SK-N-SH (cell line): ENCODE results near the gene PAM16. TPM values are rescaled to one million over a fixed set of nuclear protein-coding genes. Genes with fewer than 3 reads are reported as not detected.

Experiments used
- CTCF ChIA-PET: fragments of 300-600, 350-600 bp; formaldehyde crosslinking; extraction: SDS; loops from one replicate; lab custom pipeline; 2021; lab: Yijun Ruan, JAX
- POLR2A ChIA-PET: fragments of 350-600 bp; sonication (Branson Sonifier 250); formaldehyde crosslinking; extraction: SDS; loops from one replicate; lab custom pipeline; 2020; ENCODE audit warnings: antibody characterized with exemption, inconsistent platforms; lab: Yijun Ruan, JAX
- DNase-seq: peaks from one replicate; pipeline ENCODE4 v3.0.0; 2012
- H2AFZ ChIP-seq: fragments of 200-600 bp; sonication (generic); 2 replicates; pipeline ENCODE4 v1.8.1; 2016; ENCODE audit warnings: antibody characterized with exemption, mild to moderate bottlenecking, low read depth
- H3F3A ChIP-seq: fragments of 200-600 bp; sonication (generic); replicated peaks from 2 replicates; pipeline ENCODE3; 2016; ENCODE audit warnings: antibody characterized with exemption, mild to moderate bottlenecking; ENCODE audit not compliant: insufficient read depth
- H3K27ac ChIP-seq, 2 experiments: fragments of 200-500 bp in 1 of 2; fragments of 200-600 bp in 1 of 2; sonication (Bioruptor generic) in 1 of 2; sonication (generic), shearing (Covaris generic) in 1 of 2; 2 replicates each; pipeline versions ENCODE4 v1.5.1 to v1.6.1; 2014 to 2016; ENCODE audit warnings: low read depth in 2 of 2, inconsistent platforms in 1 of 2, low read length in 1 of 2, mild to moderate bottlenecking in 1 of 2, mixed read lengths in 1 of 2
- H3K27me3 ChIP-seq: fragments of 200-600 bp; sonication (generic), shearing (Covaris generic); 2 replicates; pipeline ENCODE4 v1.6.1; 2016; ENCODE audit warnings: mixed run types; ENCODE audit not compliant: insufficient read depth
- H3K36me3 ChIP-seq, 2 experiments: fragments of 200-500 bp in 1 of 2; fragments of 200-600 bp in 1 of 2; sonication (Bioruptor generic) in 1 of 2; sonication (generic) in 1 of 2; replicated peaks in 1 of 2; 2 replicates each; pipeline versions ENCODE3 to v1.5.1; 2014 to 2016; ENCODE audit warnings: low read length in 1 of 2, mild to moderate bottlenecking in 1 of 2; ENCODE audit not compliant: insufficient read depth in 2 of 2, control insufficient read depth in 1 of 2
- H3K4me1 ChIP-seq, 2 experiments: fragments of 200-500 bp in 1 of 2; fragments of 200-600 bp in 1 of 2; sonication (Bioruptor generic) in 1 of 2; sonication (generic), shearing (Covaris generic) in 1 of 2; 2 replicates each; pipeline versions ENCODE4 v1.5.1 to v1.6.1; 2014 to 2016; ENCODE audit warnings: low read depth in 1 of 2, low read length in 1 of 2, mixed run types in 1 of 2; ENCODE audit not compliant: insufficient read depth in 2 of 2, control insufficient read depth in 1 of 2
- H3K4me2 ChIP-seq: fragments of 200-600 bp; sonication (generic), shearing (Covaris generic); 2 replicates; pipeline ENCODE4 v1.6.1; 2017; ENCODE audit warnings: mixed run types
- H3K4me3 ChIP-seq, 2 experiments: fragments of 200-500 bp in 1 of 2; fragments of 200-600 bp in 1 of 2; sonication (Bioruptor generic) in 1 of 2; sonication (generic), shearing (Covaris generic) in 1 of 2; 2 replicates each; pipeline versions ENCODE4 v1.5.1 to v1.8.1; 2014 to 2016; ENCODE audit warnings: low read depth in 2 of 2, inconsistent platforms in 1 of 2, low read length in 1 of 2, mild to moderate bottlenecking in 1 of 2, mixed read lengths in 1 of 2, moderate library complexity in 1 of 2
- H3K79me2 ChIP-seq: fragments of 200-600 bp; sonication (generic); 2 replicates; pipeline ENCODE4 v1.8.1; 2017; ENCODE audit warnings: mild to moderate bottlenecking; ENCODE audit not compliant: insufficient read depth
- H3K9ac ChIP-seq: fragments of 200-600 bp; sonication (generic); 2 replicates; pipeline ENCODE4 v1.6.1; 2017; ENCODE audit warnings: mixed run types
- H3K9me2 ChIP-seq: fragments of 200-600 bp; sonication (generic); 2 replicates; pipeline ENCODE4 v1.6.1; 2017; ENCODE audit warnings: mixed run types
- H3K9me3 ChIP-seq: fragments of 200-600 bp; sonication (generic); 2 replicates; pipeline ENCODE4 v1.6.1; 2017; ENCODE audit warnings: mixed run types, mild to moderate bottlenecking, moderate library complexity
- H4K20me1 ChIP-seq: fragments of 200-600 bp; sonication (generic); 2 replicates; pipeline ENCODE4 v1.6.1; 2017; ENCODE audit warnings: mild to moderate bottlenecking, mixed run types; ENCODE audit not compliant: insufficient read depth
- EP300 ChIP-seq, 2 experiments: IDR thresholded peaks; 2 replicates each; pipeline versions ENCODE4 v1.4.0 to v1.6.1; 2012; ENCODE audit warnings: borderline replicate concordance in 1 of 2, low read depth in 1 of 2, low read length in 1 of 2
- POLR2AphosphoS5 ChIP-seq: IDR thresholded peaks from 2 replicates; pipeline ENCODE4 v1.6.1; 2012; ENCODE audit warnings: low read depth, low read length
- RCOR1 ChIP-seq: fragments of 150-350 bp; IDR thresholded peaks from 2 replicates; pipeline ENCODE4 v1.6.1; 2017; ENCODE audit warnings: antibody characterized with exemption, low read length
- WGBS: methylation state at CpG from one replicate; pipeline ENCODE4 v1.1.6; 2017; ENCODE audit warnings: low lambda C conversion rate; 5-methylcytosine and 5-hydroxymethylcytosine counted together
- polyA plus RNA-seq, 3 experiments: library from polyadenylated mRNA; depleted of rRNA; stranded (reverse); fragments of >200 nt; gene quantifications; 2 replicates each; pipeline ENCODE4 v1.2.3, GENCODE V29; 2012
- TF ChIP-seq, protein P1 (sequence below): fragments of 150-350 bp; IDR thresholded peaks from 2 replicates; pipeline ENCODE4 v1.6.1; 2016; ENCODE audit warnings: mild to moderate bottlenecking, low read depth, low read length
- TF ChIP-seq, protein P2 (sequence below): fragments of 200-600 bp; sonication (generic); IDR thresholded peaks from 2 replicates; pipeline ENCODE4 v1.6.1; 2017; ENCODE audit warnings: antibody characterized with exemption, mild to moderate bottlenecking, moderate library complexity
- TF ChIP-seq, protein P3 (sequence below): IDR thresholded peaks from 2 replicates; pipeline ENCODE4 v1.4.0; 2012; ENCODE audit warnings: low read depth, borderline replicate concordance

Gene PAM16
- polyA plus RNA-seq, 1 of the 3 experiments (the other 2 are of a cell fraction) = 96.4 TPM

- no peaks in the 10 kb centered on the region for H3K36me3 ChIP-seq
- H3K9ac ChIP-seq = no peak overlapping the region
- H4K20me1 ChIP-seq = no peaks in the 10 kb centered on the region
- H3K4me2 ChIP-seq = no peak overlapping the region
- H3K27me3 ChIP-seq = no peaks in the 10 kb centered on the region
- no peak overlapping the region; a peak in 1 of 4 replicates for H3K4me3 ChIP-seq
- H3K4me1 ChIP-seq = peaks cover 0 to 17% of the 10 kb centered on the region in 2 experiments; a peak in 1 of 4 replicates
- ChIA-PET POLR2A (interaction anchor here (0.7 kb wide), 1 partner anchor 15 kb away, joined by 3 read pairs; no protein-coding TSS in a partner anchor), CTCF (interaction anchor here (1.3 to 2.7 kb wide), 8 partner anchors 11 to 92 kb away, joined by 3 to 14 read pairs (median 8); partner anchors contain the start of gene TFAP4)
- DNase-seq = no peak
- no peak overlapping the region for H3K27ac ChIP-seq
- H3F3A ChIP-seq = peaks cover 13% of the 10 kb centered on the region
- TF ChIP-seq, protein P1, sequence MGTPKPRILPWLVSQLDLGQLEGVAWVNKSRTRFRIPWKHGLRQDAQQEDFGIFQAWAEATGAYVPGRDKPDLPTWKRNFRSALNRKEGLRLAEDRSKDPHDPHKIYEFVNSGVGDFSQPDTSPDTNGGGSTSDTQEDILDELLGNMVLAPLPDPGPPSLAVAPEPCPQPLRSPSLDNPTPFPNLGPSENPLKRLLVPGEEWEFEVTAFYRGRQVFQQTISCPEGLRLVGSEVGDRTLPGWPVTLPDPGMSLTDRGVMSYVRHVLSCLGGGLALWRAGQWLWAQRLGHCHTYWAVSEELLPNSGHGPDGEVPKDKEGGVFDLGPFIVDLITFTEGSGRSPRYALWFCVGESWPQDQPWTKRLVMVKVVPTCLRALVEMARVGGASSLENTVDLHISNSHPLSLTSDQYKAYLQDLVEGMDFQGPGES = no peak
- no peak for TF ChIP-seq EP300 (IDR thresholded peaks at IDR 0.05; ENCODE audit: borderline replicate concordance in 1 of 2, low read depth in 1 of 2, low read length in 1 of 2)
- TF ChIP-seq, protein P2, sequence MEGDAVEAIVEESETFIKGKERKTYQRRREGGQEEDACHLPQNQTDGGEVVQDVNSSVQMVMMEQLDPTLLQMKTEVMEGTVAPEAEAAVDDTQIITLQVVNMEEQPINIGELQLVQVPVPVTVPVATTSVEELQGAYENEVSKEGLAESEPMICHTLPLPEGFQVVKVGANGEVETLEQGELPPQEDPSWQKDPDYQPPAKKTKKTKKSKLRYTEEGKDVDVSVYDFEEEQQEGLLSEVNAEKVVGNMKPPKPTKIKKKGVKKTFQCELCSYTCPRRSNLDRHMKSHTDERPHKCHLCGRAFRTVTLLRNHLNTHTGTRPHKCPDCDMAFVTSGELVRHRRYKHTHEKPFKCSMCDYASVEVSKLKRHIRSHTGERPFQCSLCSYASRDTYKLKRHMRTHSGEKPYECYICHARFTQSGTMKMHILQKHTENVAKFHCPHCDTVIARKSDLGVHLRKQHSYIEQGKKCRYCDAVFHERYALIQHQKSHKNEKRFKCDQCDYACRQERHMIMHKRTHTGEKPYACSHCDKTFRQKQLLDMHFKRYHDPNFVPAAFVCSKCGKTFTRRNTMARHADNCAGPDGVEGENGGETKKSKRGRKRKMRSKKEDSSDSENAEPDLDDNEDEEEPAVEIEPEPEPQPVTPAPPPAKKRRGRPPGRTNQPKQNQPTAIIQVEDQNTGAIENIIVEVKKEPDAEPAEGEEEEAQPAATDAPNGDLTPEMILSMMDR = peak; percentile 43
- WGBS = 69% methylated on average over 7 of the region's 11 CpGs
- H2AFZ ChIP-seq = no peak overlapping the region
- H3K9me3 ChIP-seq = no peaks in the 10 kb centered on the region
- peaks cover 1% of the 10 kb centered on the region; the same call in 1 of the 2 replicates for H3K79me2 ChIP-seq
- H3K9me2 ChIP-seq = no peaks in the 10 kb centered on the region
Measured at GRCh38 chr16:4309833-4310266, 41.3 kb downstream of the PAM16 start.

DNA sequence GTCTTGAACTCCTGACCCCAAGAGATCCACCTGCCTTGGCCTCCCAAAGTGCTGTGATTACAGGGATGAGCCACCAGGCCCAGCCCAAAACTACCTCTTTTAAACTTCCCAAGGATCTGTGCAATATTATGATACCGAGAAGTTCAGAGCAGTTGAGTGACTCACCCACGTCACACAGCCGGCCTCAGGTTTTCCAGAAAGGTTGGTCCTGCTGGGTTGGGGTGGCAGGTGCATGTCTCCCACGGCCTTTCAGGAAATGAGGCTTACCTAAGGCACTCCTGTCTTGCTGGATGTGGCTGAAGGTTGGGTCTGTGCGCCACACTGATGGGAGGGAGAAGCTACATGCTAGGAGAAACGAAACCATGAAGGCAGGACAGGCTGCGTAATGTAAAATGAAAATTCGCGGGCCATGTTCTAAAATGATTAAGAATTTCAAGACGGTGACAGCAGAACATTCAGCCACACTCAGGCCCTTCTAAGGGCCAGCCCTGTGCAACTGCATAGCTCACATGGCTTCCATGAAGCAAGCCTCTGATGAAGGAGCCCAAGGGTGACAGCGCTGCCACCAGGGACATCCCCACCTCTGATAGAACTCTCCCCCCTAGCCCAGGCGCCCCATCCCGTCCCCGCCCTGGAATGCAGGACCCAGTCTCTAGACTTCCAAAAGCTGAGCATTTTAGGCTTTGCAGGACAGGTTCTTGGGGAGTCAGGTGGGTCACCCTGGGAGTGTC is 41.9 kb downstream of the PAM16 start:
- WGBS = 94% methylated on average over 13 of the region's 14 CpGs
- CTCF ChIA-PET = interaction anchor here (0.6 to 2.7 kb wide), 10 partner anchors 11 to 55 kb away, joined by 3 to 14 read pairs (median 4); partner anchors contain the start of gene TFAP4

More for the DNA sequence above, 41.9 kb downstream of the PAM16 start:
- Histone ChIP-seq H2AFZ (no peak overlapping the region), H3K27ac (no peak overlapping the region), H4K20me1 (no peaks in the 10 kb centered on the region), H3K4me1 (peaks cover 0 to 12% of the 10 kb centered on the region in 2 experiments; a peak in 1 of 4 replicates), H3K4me2 (no peak overlapping the region), H3K27me3 (no peaks in the 10 kb centered on the region), H3K9me2 (no peaks in the 10 kb centered on the region), H3K36me3 (no peaks in the 10 kb centered on the region), H3F3A (peaks cover 10% of the 10 kb centered on the region), H3K9me3 (no peaks in the 10 kb centered on the region), H3K79me2 (no peaks in the 10 kb centered on the region), H3K4me3 (no peak overlapping the region; a peak in 1 of 4 replicates), H3K9ac (no peak overlapping the region)
- no peak for DNase-seq
- no peak for TF ChIP-seq EP300 (IDR thresholded peaks at IDR 0.05; ENCODE audit: borderline replicate concordance in 1 of 2, low read depth in 1 of 2, low read length in 1 of 2)
- TF ChIP-seq POLR2AphosphoS5 = no peak
- TF ChIP-seq, protein P3, sequence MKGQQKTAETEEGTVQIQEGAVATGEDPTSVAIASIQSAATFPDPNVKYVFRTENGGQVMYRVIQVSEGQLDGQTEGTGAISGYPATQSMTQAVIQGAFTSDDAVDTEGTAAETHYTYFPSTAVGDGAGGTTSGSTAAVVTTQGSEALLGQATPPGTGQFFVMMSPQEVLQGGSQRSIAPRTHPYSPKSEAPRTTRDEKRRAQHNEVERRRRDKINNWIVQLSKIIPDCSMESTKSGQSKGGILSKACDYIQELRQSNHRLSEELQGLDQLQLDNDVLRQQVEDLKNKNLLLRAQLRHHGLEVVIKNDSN = no peak
- TF ChIP-seq RCOR1 = no peak
- POLR2A ChIA-PET = interaction anchor here (0.7 kb wide), 2 partner anchors 15 to 59 kb away, joined by 3 to 4 read pairs; no protein-coding TSS in a partner anchor
